ENCODE data around the gene LBR. TPM values are rescaled to one million over a fixed set of nuclear protein-coding genes. Genes with fewer than 3 reads are reported as not detected.

LBR gene
- total RNA-seq, 2 donors from 2014 or later = 39.1 to 51.7 TPM

DNA sequence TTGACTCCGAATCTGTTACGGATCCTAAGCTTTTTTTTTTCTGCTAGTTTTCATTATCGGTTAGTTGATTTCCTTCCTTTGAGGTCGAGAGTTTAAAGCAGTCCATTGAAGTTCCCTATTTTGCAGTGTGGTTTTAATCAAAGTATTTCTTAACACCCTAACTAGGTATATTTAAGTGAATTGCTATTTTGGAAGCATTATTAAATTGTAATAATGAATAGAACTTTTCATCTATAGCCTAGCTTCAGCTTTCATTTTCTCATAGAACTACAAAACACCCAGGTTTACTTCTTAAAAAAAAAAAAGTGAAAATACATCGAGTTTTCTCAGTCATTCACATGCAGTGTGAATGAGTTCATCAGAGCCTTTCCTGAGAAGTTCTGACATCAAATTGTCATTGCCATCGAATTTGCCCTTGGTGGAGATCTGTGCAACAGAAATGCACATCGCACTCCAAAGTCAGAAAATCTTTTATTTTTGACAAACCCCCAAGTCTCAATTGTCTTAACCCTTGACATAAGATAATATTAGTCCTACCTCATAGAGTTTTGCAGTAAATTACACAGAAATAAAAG is 1.1 kb upstream of the LBR start:
- peak overlapping the region; percentile 94 for H3K4me3 ChIP-seq
- DNase-seq (ENCODE audit: low spot score) (no peak), ATAC-seq (ENCODE audit: insufficient number of reproducible peaks, low FRiP score, low read depth) (no peak)
- TF ChIP-seq, protein P1, sequence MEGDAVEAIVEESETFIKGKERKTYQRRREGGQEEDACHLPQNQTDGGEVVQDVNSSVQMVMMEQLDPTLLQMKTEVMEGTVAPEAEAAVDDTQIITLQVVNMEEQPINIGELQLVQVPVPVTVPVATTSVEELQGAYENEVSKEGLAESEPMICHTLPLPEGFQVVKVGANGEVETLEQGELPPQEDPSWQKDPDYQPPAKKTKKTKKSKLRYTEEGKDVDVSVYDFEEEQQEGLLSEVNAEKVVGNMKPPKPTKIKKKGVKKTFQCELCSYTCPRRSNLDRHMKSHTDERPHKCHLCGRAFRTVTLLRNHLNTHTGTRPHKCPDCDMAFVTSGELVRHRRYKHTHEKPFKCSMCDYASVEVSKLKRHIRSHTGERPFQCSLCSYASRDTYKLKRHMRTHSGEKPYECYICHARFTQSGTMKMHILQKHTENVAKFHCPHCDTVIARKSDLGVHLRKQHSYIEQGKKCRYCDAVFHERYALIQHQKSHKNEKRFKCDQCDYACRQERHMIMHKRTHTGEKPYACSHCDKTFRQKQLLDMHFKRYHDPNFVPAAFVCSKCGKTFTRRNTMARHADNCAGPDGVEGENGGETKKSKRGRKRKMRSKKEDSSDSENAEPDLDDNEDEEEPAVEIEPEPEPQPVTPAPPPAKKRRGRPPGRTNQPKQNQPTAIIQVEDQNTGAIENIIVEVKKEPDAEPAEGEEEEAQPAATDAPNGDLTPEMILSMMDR (IDR thresholded peaks at IDR 0.05) = no peak
- no peaks in the 10 kb centered on the region for H3K9me3 ChIP-seq
- H3K27me3 ChIP-seq (replicated peaks; ENCODE audit: insufficient read depth) = no peaks in the 10 kb centered on the region
- H3K36me3 ChIP-seq = no peaks in the 10 kb centered on the region
- H3K27ac ChIP-seq = peak overlapping the region in 1 of 2 donors; percentile 85
- peaks cover 13 to 38% of the 10 kb centered on the region in 2 donors for H3K4me1 ChIP-seq (ENCODE audit: control insufficient read depth in 1 of 2, low read depth in 2 of 2)

DNA sequence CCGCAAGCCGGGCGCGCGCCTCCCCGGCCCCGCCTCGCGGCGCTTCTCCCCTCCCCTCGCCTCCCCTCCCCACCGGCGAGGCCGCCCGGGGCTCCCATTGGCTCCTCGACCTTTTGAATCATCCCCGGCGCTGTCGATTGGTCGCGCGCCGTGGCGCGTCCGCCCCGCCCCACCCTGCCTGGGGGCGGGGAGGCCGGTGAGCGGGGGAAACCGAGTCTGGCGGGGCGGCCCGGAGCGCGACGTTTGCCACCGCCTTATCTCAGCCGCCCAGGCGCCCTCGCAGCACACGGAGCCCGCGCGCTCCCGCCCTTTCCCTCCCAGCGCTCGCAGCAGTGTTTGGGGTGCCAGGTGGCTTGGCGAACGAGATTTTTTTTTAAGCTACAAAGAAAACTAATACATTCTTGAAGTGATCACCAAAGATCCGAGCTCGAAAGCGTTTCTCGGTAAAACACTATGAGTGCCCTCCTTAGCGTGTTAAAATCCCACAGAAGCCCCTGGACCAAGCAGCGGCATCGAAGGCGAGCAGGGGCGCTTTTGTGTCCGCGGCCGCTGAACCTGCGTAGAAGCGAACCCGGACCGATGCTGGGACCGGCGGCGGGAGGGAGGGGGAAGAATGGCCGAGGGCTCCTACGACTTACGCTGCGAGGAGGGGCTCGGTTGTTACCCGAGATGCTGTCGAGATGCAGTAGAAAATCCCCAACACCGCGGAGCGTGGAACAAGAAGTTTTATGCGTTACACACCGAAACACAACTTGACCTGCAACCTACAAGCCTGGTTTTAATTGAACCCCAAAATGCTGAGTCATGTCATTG is 436 bp upstream of the LBR start:
- peak; percentile 57 for DNase-seq (ENCODE audit: low spot score)
- TF ChIP-seq, protein P1 (IDR thresholded peaks at IDR 0.05) = no peak
- no peaks in the 10 kb centered on the region for H3K9me3 ChIP-seq
- peak; percentile 89 for ATAC-seq (ENCODE audit: insufficient number of reproducible peaks, low FRiP score, low read depth)
- no peaks in the 10 kb centered on the region for H3K36me3 ChIP-seq
- H3K27me3 ChIP-seq (replicated peaks; ENCODE audit: insufficient read depth) = no peaks in the 10 kb centered on the region
- H3K4me1 ChIP-seq (ENCODE audit: control insufficient read depth in 1 of 2, low read depth in 2 of 2) = peaks cover 13 to 38% of the 10 kb centered on the region in 2 donors
- H3K27ac ChIP-seq = peak overlapping the region; percentile 78 to 85
- H3K4me3 ChIP-seq = peak overlapping the region; percentile 94

DNA sequence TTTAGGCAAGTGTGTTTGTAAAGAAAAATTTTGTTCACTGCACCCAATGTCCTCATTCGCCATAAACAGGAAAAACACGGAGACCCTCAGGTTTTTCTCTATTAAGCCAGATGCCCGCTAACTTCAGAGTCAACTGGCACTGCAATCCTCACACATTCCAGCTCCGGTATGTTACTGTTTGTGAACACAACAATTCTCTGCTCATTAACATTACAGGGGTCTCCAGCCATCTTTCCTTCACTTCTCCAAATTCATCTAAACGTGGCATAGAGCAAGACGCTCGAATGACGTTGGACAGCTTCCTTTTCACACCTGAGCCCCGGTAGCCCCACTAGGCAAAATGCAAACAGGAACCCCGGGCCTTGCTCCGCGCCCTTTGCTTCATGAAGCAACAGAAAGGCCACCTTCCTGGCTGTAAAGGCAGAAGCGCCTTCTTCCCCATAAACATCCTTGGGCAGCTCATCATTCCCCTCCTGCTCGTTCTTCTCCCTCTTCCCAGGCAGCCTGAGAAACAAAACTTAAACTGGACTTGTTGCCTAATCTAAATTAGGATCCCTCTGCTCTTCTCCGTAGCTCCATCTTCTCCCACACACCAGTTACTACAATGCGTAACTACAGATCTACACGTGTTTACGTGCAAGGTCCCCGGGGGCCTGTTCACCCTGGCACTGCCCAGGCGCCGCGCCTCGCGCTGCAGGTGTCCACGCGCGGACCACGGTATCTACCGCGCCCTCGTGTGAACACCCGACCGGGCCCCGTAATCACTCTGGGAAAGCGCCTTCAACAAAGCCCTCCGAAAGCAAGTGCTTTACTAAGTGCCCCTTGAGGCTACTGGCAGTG is 1.2 kb downstream of the LBR start:
- Histone ChIP-seq H3K9me3 (no peaks in the 10 kb centered on the region), H3K36me3 (no peaks in the 10 kb centered on the region), H3K4me3 (peak overlapping the region; percentile 94), H3K4me1 (ENCODE audit: control insufficient read depth in 1 of 2, low read depth in 2 of 2) (peaks cover 13 to 38% of the 10 kb centered on the region in 2 donors), H3K27ac (peak overlapping the region in 1 of 2 donors; percentile 85), H3K27me3 (replicated peaks; ENCODE audit: insufficient read depth) (no peaks in the 10 kb centered on the region)
- ATAC-seq (ENCODE audit: insufficient number of reproducible peaks, low FRiP score, low read depth) (no peak), DNase-seq (ENCODE audit: low spot score) (no peak)
- TF ChIP-seq, protein P1 (IDR thresholded peaks at IDR 0.05) = no peak

DNA sequence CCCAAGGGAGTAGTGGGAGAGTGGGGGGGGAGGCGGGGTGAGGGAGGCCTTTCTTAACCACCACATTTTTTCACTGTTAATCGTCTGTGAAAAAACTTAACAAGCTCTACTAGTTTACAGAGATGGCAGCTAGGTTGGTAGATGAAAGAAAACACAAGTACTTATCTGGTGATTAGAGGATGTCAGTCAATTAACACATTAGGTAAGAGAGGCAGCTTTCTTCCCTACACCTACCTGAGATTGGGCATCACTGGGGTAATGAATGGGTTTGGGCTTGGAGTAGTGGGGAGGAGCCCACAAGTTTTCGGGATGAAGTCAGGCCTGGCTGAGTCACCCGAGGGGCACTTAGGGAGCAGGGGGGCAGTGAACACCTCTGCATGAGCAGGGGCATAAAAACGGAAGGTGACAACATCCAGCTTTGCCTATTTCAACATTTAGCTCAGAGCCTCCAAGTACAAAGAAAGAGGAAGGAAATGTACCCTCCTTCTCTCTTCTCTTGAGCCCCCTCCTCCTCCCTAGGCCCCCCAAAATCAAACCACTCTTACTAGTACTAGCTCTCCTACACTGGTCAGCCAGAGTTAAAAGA is 2.5 kb downstream of the LBR start:
- H3K9me3 ChIP-seq = no peaks in the 10 kb centered on the region
- H3K27me3 ChIP-seq (replicated peaks; ENCODE audit: insufficient read depth) = no peaks in the 10 kb centered on the region
- ATAC-seq (ENCODE audit: insufficient number of reproducible peaks, low FRiP score, low read depth) (no peak), DNase-seq (ENCODE audit: low spot score) (no peak)
- H3K4me3 ChIP-seq = no peak overlapping the region
- no peak overlapping the region for H3K27ac ChIP-seq
- H3K4me1 ChIP-seq (ENCODE audit: control insufficient read depth in 1 of 2, low read depth in 2 of 2) = peaks cover 13 to 36% of the 10 kb centered on the region in 2 donors
- TF ChIP-seq, protein P1 (IDR thresholded peaks at IDR 0.05) = no peak
- H3K36me3 ChIP-seq = no peaks in the 10 kb centered on the region

Data from thoracic aorta (tissue), 2 donors.